ENCODE results near the gene HK2.

Gene HK2

DNA sequence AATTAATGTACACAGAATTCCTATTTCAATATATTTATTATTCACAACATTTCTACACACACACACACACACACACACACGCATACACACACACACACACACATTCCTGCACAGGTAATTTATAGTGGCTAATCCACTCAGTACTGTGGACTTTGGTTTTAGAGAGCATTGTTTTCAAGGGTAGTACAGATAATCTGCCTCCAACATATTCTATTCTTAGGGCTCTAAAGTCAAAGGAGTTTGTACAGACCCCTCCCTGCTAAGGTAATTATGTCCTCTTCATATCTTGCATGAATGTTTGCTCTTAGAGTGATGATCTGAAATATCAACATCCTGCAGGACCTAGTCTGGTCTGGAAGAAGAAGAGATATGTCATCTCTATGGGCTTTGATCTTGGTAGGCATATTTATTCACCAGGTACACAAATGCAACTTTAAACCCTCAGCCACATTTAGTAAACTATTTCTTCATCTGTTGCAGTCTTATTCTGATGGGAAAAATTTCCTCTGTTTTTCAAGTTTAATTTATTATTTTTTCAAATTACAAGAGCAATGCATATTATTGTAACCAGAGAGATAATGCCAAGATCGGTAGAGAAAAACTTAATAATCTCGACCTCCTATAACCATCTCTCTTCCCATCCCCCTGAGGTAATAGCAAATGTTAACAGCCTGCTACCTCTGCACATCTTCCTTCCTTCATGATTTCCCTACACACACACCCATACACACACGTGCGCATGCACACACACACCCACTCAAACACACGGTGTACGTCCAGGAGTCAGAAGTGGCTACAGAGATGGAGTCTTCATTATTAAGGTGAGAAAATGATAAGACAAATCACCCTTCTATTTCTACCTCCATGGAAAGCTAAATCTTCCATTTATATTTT, 106.2 kb downstream of the HK2 start:
- no peak overlapping the region for H3K4me3 ChIP-seq (ENCODE audit: low read depth in 1 of 5, low read length in 5 of 5)
- no peaks in the 10 kb centered on the region for H3K9me3 ChIP-seq (ENCODE audit: control insufficient read depth in 5 of 5, low read length in 5 of 5)
- H3K27ac ChIP-seq (ENCODE audit: low read depth, low read length): no peak overlapping the region
- no peaks in the 10 kb centered on the region for H3K4me1 ChIP-seq (ENCODE audit: control insufficient read depth in 5 of 5, insufficient read depth in 5 of 5, low read length in 5 of 5)
- no peak overlapping the region for H3K9ac ChIP-seq (ENCODE audit: low read length in 5 of 5)
- H3K27me3 ChIP-seq (ENCODE audit: control insufficient read depth in 5 of 5, insufficient read depth in 4 of 5, low read length in 5 of 5): no peaks in the 10 kb centered on the region
- H3K36me3 ChIP-seq (ENCODE audit: control insufficient read depth in 5 of 5, insufficient read depth in 5 of 5, low read length in 5 of 5): no peaks in the 10 kb centered on the region

DNA sequence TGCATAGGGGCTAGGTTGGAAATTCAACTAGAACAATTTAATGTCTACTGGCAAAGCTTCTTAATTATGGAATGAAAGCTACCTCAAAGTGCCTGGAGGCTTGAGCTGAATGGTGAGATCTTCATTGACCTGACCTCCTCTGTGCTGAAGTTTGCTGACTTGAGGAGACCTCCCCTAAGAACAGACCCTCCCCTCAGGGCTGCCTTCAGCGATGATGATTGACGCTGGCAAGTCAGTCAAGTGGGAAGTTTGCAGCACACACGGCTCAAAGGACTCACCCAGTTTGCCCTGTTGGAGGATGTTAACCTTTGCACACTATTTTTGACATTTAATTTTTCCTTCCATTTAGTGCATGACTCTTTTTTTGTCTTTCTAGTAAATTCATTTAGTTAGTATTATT, 107.4 kb downstream of the HK2 start:
- H3K9me3 ChIP-seq (ENCODE audit: control insufficient read depth in 5 of 5, low read length in 5 of 5): no peaks in the 10 kb centered on the region
- H3K27ac ChIP-seq (ENCODE audit: low read depth, low read length): no peak overlapping the region
- no peak overlapping the region for H3K9ac ChIP-seq (ENCODE audit: low read length in 5 of 5)
- no peaks in the 10 kb centered on the region for H3K36me3 ChIP-seq (ENCODE audit: control insufficient read depth in 5 of 5, insufficient read depth in 5 of 5, low read length in 5 of 5)
- no peak overlapping the region for H3K4me3 ChIP-seq (ENCODE audit: low read depth in 1 of 5, low read length in 5 of 5)
- no peaks in the 10 kb centered on the region for H3K4me1 ChIP-seq (ENCODE audit: control insufficient read depth in 5 of 5, insufficient read depth in 5 of 5, low read length in 5 of 5)
- no peaks in the 10 kb centered on the region for H3K27me3 ChIP-seq (ENCODE audit: control insufficient read depth in 5 of 5, insufficient read depth in 4 of 5, low read length in 5 of 5)

DNA sequence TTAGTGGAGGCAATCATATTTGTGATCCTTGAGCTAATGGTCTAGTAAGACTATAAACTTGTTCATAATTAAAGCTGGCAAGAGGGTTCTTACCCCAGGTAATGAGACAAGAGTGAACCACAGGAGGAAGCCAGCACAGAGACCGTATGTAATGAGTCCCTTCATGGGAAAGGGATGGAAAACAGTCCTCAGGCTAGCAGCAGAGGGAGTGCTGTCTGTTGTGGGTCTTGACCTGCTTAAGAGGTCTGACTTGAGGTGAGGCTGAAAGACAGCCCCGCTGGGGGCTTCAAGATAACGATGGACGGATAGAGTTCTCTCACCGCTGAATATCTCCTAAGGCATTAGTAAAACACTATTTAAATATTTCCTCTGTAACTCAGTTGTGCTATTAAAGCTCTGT, 108.3 kb downstream of the HK2 start:
- Histone ChIP-seq H3K27ac (ENCODE audit: low read depth, low read length) (no peak overlapping the region), H3K9ac (ENCODE audit: low read length in 5 of 5) (no peak overlapping the region), H3K36me3 (ENCODE audit: control insufficient read depth in 5 of 5, insufficient read depth in 5 of 5, low read length in 5 of 5) (no peaks in the 10 kb centered on the region)

More for the DNA sequence above, 108.3 kb downstream of the HK2 start:
- no peaks in the 10 kb centered on the region for H3K4me1 ChIP-seq (ENCODE audit: control insufficient read depth in 5 of 5, insufficient read depth in 5 of 5, low read length in 5 of 5)
- H3K27me3 ChIP-seq (ENCODE audit: control insufficient read depth in 5 of 5, insufficient read depth in 4 of 5, low read length in 5 of 5): no peaks in the 10 kb centered on the region
- no peak overlapping the region for H3K4me3 ChIP-seq (ENCODE audit: low read depth in 1 of 5, low read length in 5 of 5)
- H3K9me3 ChIP-seq (ENCODE audit: control insufficient read depth in 5 of 5, low read length in 5 of 5): no peaks in the 10 kb centered on the region
